Tibial artery (tissue), 4 donors: ENCODE results near the gene SF3B1.
A peak's percentile ranks its signal among the peaks of the same experiment; 100 is the strongest.
"Not testable (repeated sequence)": the region's sequence is repeated elsewhere in the genome, so short reads cannot be mapped to it uniquely, and the experiment has no call there.

ENCODE experiments used
- DNase-seq, 2 donors: peaks; one replicate each; pipeline ENCODE4 v3.0.0-alpha.2; 2019
- H3K27ac ChIP-seq, 2 donors: fragments of 200-600 bp; sonication (generic) in 1 of 2; 1 replicate in 1 of 2; 2 replicates in 1 of 2; pipeline ENCODE4 v1.5.1; 2018 to 2019; ENCODE audit warnings: mild to moderate bottlenecking in 1 of 2
- H3K27me3 ChIP-seq, 2 donors: fragments of 200-600 bp; sonication (generic) in 1 of 2; one replicate each; pipeline versions ENCODE4 v1.5.1 to v1.6.0; 2016 to 2019
- H3K36me3 ChIP-seq, 3 donors: fragments of 200-600 bp; sonication (generic) in 2 of 3; one replicate each; pipeline ENCODE4 v1.5.1; 2016 to 2019; ENCODE audit warnings: mild to moderate bottlenecking in 2 of 3
- H3K4me1 ChIP-seq, 4 donors: fragments of 200-600 bp; sonication (generic) in 2 of 4; 1 replicate in 3 of 4; 2 replicates in 1 of 4; pipeline ENCODE4 v1.5.1; 2016 to 2019
- H3K4me3 ChIP-seq, 2 donors: fragments of 200-600 bp; sonication (generic) in 1 of 2; 1 replicate in 1 of 2; 2 replicates in 1 of 2; pipeline ENCODE4 v1.5.1; 2018 to 2019; ENCODE audit warnings: mild to moderate bottlenecking in 2 of 2
- H3K9me3 ChIP-seq, 3 donors: fragments of 200-600 bp; sonication (generic) in 1 of 3; one replicate each; pipeline ENCODE4 v1.5.1; 2016 to 2019
- intact Hi-C: fragments of 100-400 bp; cut with DNase I; formaldehyde crosslinking; loops from one replicate; pipeline ENCODE4 v1.15.0; 2023; ENCODE audit warnings: low total_unique reads
- TF ChIP-seq, protein P1 (sequence below), 2 experiments: fragments of 200-600 bp in 1 of 2; fragments of 450-650 bp in 1 of 2; IDR thresholded peaks; one replicate each; pipeline ENCODE4 v1.5.1; 2017 to 2019; ENCODE audit warnings: antibody characterized with exemption in 2 of 2, mild to moderate bottlenecking in 1 of 2, moderate library complexity in 1 of 2

Gene SF3B1

DNA sequence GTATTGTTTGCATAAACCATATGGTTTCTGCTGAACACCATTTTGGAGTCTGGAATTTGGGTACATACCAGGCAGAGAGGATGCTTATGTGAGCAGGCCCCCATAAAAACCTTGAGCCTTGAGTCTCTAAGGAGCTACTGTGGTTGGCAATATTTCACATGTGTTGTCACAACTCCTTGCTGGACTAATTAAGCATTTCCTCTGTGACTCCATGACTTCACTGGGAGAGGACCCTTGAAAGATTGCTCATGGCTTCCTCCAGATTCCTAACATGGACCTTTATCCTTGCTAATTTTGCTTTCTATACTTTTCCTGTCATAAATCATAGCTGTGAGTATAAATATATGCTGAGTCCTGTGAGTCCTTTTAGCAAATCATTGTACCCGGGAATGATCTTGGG is 10.9 kb upstream of the SF3B1 start:
- H3K27me3 ChIP-seq = no peaks in the 10 kb centered on the region
- no peaks in the 10 kb centered on the region for H3K9me3 ChIP-seq
- TF ChIP-seq, protein P1, sequence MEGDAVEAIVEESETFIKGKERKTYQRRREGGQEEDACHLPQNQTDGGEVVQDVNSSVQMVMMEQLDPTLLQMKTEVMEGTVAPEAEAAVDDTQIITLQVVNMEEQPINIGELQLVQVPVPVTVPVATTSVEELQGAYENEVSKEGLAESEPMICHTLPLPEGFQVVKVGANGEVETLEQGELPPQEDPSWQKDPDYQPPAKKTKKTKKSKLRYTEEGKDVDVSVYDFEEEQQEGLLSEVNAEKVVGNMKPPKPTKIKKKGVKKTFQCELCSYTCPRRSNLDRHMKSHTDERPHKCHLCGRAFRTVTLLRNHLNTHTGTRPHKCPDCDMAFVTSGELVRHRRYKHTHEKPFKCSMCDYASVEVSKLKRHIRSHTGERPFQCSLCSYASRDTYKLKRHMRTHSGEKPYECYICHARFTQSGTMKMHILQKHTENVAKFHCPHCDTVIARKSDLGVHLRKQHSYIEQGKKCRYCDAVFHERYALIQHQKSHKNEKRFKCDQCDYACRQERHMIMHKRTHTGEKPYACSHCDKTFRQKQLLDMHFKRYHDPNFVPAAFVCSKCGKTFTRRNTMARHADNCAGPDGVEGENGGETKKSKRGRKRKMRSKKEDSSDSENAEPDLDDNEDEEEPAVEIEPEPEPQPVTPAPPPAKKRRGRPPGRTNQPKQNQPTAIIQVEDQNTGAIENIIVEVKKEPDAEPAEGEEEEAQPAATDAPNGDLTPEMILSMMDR (IDR thresholded peaks at IDR 0.05) = no peak
- no peaks in the 10 kb centered on the region for H3K4me1 ChIP-seq
- H3K4me3 ChIP-seq = no peak overlapping the region
- H3K36me3 ChIP-seq = no peaks in the 10 kb centered on the region
- H3K27ac ChIP-seq = no peak overlapping the region
- DNase-seq = no peak
- intact Hi-C loops = no loop called here

GRCh38 chr2:197442857-197443256 is 8.0 kb upstream of the SF3B1 start:
- Histone ChIP-seq H3K36me3 (no peaks in the 10 kb centered on the region), H3K9me3 (no peaks in the 10 kb centered on the region), H3K27me3 (no peaks in the 10 kb centered on the region), H3K4me1 (no peaks in the 10 kb centered on the region), H3K4me3 (no peak overlapping the region), H3K27ac (no peak overlapping the region)
- intact Hi-C loops = no loop called here
- TF ChIP-seq, protein P1 (IDR thresholded peaks at IDR 0.05) = no peak
- DNase-seq = peak in 1 of 2 donors; percentile 33

- TF ChIP-seq, protein P1 (IDR thresholded peaks at IDR 0.05) = no peak
Measured at GRCh38 chr2:197437380-197437779, 2.6 kb upstream of the SF3B1 start.

GRCh38 chr2:197435598-197436420 is 981 bp upstream of the SF3B1 start:
- intact Hi-C loops = loop anchor here (1.0 to 10.0 kb wide), 2 partner anchors 16 to 269 kb away; partner anchors contain the start of gene MARS2
- TF ChIP-seq, protein P1 (IDR thresholded peaks at IDR 0.05) = no peak
- Histone ChIP-seq H3K27me3 (no peaks in the 10 kb centered on the region), H3K4me1 (peaks cover 0 to 42% (median 29%) of the 10 kb centered on the region in 4 donors), H3K9me3 (no peaks in the 10 kb centered on the region), H3K36me3 (no peaks in the 10 kb centered on the region), H3K4me3 (peak overlapping the region; percentile 98 to 99), H3K27ac (peak overlapping the region; percentile 98)
- DNase-seq = no peak

More at GRCh38 chr2:197437380-197437779, 2.6 kb upstream of the SF3B1 start:
- H3K27me3 ChIP-seq = no peaks in the 10 kb centered on the region
- H3K36me3 ChIP-seq = no peaks in the 10 kb centered on the region
- peaks cover 0 to 26% (median 14%) of the 10 kb centered on the region in 4 donors for H3K4me1 ChIP-seq
- intact Hi-C loops = loop anchor here (10.0 kb wide), 1 partner anchor 267 kb away; the partner anchor contains the start of gene MARS2
- no peak for DNase-seq
- no peaks in the 10 kb centered on the region for H3K9me3 ChIP-seq
- no peak overlapping the region for H3K4me3 ChIP-seq
- H3K27ac ChIP-seq = no peak overlapping the region

DNA sequence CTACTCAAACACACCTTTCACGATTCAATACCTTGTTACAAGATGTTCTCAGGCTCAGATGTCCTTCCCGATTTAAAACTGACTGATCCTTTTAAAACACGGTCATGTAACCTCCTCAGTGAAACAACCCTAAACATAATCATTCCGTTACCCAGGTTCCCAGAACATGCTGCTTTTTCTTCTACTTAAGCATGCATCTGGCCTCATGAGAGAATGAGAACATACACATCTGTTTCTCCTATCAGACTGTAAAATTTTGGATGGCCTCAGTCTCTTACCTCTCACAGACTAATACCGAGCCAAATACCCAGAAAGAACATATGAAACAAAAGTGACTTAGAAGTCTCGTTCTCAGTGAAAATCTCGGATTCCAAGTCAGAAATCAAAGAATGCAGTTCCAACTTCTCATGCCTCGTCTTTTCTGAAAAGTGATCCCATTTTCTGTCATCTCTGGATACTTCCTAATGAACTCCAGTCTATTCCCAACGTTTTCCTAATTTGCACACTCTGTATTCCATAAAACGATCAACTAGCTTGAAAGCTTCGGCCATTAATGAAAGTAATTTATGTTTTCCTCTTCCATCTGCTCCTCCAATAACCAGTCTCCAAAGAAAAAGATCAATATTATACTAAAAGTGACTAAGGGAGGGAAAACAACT is 919 bp downstream of the SF3B1 start:
- Histone ChIP-seq H3K4me3 (peak overlapping the region; percentile 98 to 99), H3K27me3 (no peaks in the 10 kb centered on the region), H3K4me1 (peaks cover 0 to 61% (median 44%) of the 10 kb centered on the region in 4 donors), H3K27ac (peak overlapping the region; percentile 98), H3K36me3 (no peaks in the 10 kb centered on the region), H3K9me3 (no peaks in the 10 kb centered on the region)
- intact Hi-C loops = loop anchor here (10.0 kb wide), 1 partner anchor 271 kb away; the partner anchor contains the start of gene MARS2
- no peak for DNase-seq
- TF ChIP-seq, protein P1 (IDR thresholded peaks at IDR 0.05) = no peak

- DNase-seq, H3K27me3 ChIP-seq, H3K9me3 ChIP-seq, H3K36me3 ChIP-seq: not testable (repeated sequence)
- Histone ChIP-seq H3K4me3 (peak overlapping the region in 1 of 2 donors; percentile 99), H3K27ac (peak overlapping the region in 1 of 2 donors; percentile 98), H3K4me1 (peaks cover 0 to 75% (median 56%) of the 10 kb centered on the region in 4 donors)
- intact Hi-C loops = loop anchor here (10.0 kb wide), 1 partner anchor 272 kb away; the partner anchor contains the start of gene MARS2
Measured at GRCh38 chr2:197432527-197432926, 2.3 kb downstream of the SF3B1 start.
